ENCODE data around the gene KLB.
"Not testable (repeated sequence)": the region's sequence is repeated elsewhere in the genome, so short reads cannot be mapped to it uniquely, and the experiment has no call there.

The KLB gene

DNA sequence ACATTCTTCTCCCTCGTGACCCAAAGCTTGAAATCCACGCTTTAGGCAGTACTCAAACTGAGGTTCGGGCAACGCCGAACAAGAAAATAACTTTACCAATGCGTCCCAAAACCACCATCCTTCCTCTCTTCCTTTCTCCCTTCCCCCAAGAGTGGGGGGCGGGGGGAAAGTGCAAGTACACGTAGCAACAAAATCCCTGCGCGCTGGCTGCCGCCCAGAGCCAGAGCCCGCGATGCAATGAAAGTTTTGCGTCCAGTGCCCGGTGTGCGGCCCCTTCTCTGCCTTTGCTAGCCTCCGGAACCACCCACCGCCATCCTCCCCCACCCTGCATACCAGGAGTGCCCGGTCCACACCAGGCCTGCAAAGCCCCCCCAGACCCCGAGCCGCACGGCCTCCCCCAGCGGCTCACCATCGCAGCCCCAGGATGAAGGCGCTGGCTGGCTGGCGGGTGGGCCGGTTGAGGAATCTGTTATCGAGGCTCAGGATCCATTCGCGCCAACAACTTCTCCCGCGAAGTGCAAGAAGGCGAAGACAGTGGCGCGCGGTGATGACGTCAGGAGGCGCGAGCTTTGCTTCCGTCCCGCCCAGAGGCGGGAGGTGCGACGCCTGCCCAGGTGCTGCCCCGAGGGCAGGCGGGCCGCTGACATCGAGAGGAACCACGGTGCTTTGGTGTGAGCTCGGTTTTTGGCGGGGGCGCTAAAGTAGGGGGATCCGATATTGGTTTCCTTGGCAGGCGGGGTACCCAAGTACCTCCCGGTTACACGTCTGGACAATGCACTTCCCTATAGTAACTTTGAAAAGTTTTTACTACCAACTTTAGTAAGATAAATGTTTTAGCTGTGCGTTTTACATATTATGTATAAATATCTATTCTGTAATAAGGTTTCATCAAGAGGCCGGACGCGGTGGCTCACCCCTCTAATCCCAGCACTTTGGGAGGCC, 40.6 kb upstream of the KLB start, which contains the start of gene RFC1:
Gene RFC1, minus strand, starts transcription at position 533 of the 942 bp plus-strand sequence. Its CDS starts 121 bp downstream, at position 412.
- TF ChIP-seq, protein P1, sequence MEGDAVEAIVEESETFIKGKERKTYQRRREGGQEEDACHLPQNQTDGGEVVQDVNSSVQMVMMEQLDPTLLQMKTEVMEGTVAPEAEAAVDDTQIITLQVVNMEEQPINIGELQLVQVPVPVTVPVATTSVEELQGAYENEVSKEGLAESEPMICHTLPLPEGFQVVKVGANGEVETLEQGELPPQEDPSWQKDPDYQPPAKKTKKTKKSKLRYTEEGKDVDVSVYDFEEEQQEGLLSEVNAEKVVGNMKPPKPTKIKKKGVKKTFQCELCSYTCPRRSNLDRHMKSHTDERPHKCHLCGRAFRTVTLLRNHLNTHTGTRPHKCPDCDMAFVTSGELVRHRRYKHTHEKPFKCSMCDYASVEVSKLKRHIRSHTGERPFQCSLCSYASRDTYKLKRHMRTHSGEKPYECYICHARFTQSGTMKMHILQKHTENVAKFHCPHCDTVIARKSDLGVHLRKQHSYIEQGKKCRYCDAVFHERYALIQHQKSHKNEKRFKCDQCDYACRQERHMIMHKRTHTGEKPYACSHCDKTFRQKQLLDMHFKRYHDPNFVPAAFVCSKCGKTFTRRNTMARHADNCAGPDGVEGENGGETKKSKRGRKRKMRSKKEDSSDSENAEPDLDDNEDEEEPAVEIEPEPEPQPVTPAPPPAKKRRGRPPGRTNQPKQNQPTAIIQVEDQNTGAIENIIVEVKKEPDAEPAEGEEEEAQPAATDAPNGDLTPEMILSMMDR (conservative IDR thresholded peaks at IDR 0.05; ENCODE audit: low read length) = no peak
- no peak for TF ChIP-seq EZH2phosphoT487 (IDR thresholded peaks at IDR 0.05; ENCODE audit: borderline replicate concordance)
- peaks cover 14% of the 10 kb centered on the region for H3K4me1 ChIP-seq (ENCODE audit: insufficient read depth, low read length, poor library complexity, severe bottlenecking)
- no peaks in the 10 kb centered on the region for H3F3A ChIP-seq (ENCODE audit: low read depth)
- H3K4me3 ChIP-seq (ENCODE audit: low read length, poor library complexity, severe bottlenecking) = peak within 1 kb of the TSS; percentile 94
- peak within 1 kb of the TSS; percentile 98 for H2AFZ ChIP-seq (ENCODE audit: low read length)
- peak within 1 kb of the TSS; percentile 71 for H3K4me2 ChIP-seq (ENCODE audit: low read depth, low read length, poor library complexity, severe bottlenecking)
- H3K9me3 ChIP-seq (ENCODE audit: insufficient read depth, low read depth, low read length) = no peaks in the 10 kb centered on the region
- H3K9ac ChIP-seq (ENCODE audit: low read depth, low read length, poor library complexity, severe bottlenecking) = peak within 1 kb of the TSS; percentile 90
- H3K9me2 ChIP-seq (replicated peaks; ENCODE audit: low read depth, low read length) = no peaks in the 10 kb centered on the region
- peaks cover 46% of the 10 kb centered on the region for H4K20me1 ChIP-seq (ENCODE audit: insufficient read depth, low read length, poor library complexity, severe bottlenecking)
- H3K27me3 ChIP-seq (ENCODE audit: insufficient read depth, low read length, poor library complexity, severe bottlenecking) = no peaks in the 10 kb centered on the region
- H3K79me2 ChIP-seq (ENCODE audit: insufficient read depth, low read length) = peaks cover 51% of the 10 kb centered on the region
- H3K36me3 ChIP-seq (ENCODE audit: insufficient read depth, low read length) = no peaks in the 10 kb centered on the region

DNA sequence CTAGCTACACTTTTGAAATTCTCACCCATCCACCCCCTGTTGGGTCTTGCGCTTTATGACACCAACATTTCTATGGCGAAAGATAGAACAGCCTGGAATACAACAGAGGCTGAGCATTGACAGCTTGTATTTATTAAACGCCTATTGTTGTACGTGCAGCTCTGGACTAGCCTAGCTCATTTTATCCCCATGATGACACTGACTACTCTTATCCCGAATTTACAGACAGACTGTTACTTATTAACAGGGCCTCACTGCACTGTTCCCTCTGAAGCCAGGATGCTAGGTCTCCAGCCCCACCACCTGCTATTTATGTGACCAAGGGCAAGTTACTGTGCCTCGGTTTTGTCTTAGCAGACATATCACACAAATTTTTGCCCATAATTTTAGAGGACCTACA, 39.6 kb upstream of the KLB start:
- no peaks in the 10 kb centered on the region for H3K9me3 ChIP-seq (ENCODE audit: insufficient read depth, low read depth, low read length)
- peaks cover 36% of the 10 kb centered on the region for H4K20me1 ChIP-seq (ENCODE audit: insufficient read depth, low read length, poor library complexity, severe bottlenecking)
- no peaks in the 10 kb centered on the region for H3K36me3 ChIP-seq (ENCODE audit: insufficient read depth, low read length)
- no peaks in the 10 kb centered on the region for H3F3A ChIP-seq (ENCODE audit: low read depth)
- peak overlapping the region; percentile 71 for H3K4me2 ChIP-seq (ENCODE audit: low read depth, low read length, poor library complexity, severe bottlenecking)
- H3K4me1 ChIP-seq (ENCODE audit: insufficient read depth, low read length, poor library complexity, severe bottlenecking) = peaks cover 12% of the 10 kb centered on the region
- no peak overlapping the region for H3K9ac ChIP-seq (ENCODE audit: low read depth, low read length, poor library complexity, severe bottlenecking)
- TF ChIP-seq EZH2phosphoT487 (IDR thresholded peaks at IDR 0.05; ENCODE audit: borderline replicate concordance) = no peak
- TF ChIP-seq, protein P1 (conservative IDR thresholded peaks at IDR 0.05; ENCODE audit: low read length) = no peak
- peak overlapping the region; percentile 98; the same call in 1 of the 2 replicates for H2AFZ ChIP-seq (ENCODE audit: low read length)
- no peaks in the 10 kb centered on the region for H3K9me2 ChIP-seq (replicated peaks; ENCODE audit: low read depth, low read length)
- H3K27me3 ChIP-seq (ENCODE audit: insufficient read depth, low read length, poor library complexity, severe bottlenecking) = no peaks in the 10 kb centered on the region
- peak overlapping the region; percentile 94 for H3K4me3 ChIP-seq (ENCODE audit: low read length, poor library complexity, severe bottlenecking)
- H3K79me2 ChIP-seq (ENCODE audit: insufficient read depth, low read length) = peaks cover 40% of the 10 kb centered on the region

GRCh38 chr4:39369301-39369700, 37.4 kb upstream of the KLB start:
- TF ChIP-seq, protein P1 (conservative IDR thresholded peaks at IDR 0.05; ENCODE audit: low read length) = no peak
- TF ChIP-seq EZH2phosphoT487 (IDR thresholded peaks at IDR 0.05; ENCODE audit: borderline replicate concordance) = no peak
- peaks cover 18% of the 10 kb centered on the region for H4K20me1 ChIP-seq (ENCODE audit: insufficient read depth, low read length, poor library complexity, severe bottlenecking)
- no peaks in the 10 kb centered on the region for H3K36me3 ChIP-seq (ENCODE audit: insufficient read depth, low read length)
- no peaks in the 10 kb centered on the region for H3K9me2 ChIP-seq (replicated peaks; ENCODE audit: low read depth, low read length)
- H3K4me3 ChIP-seq (ENCODE audit: low read length, poor library complexity, severe bottlenecking) = no peak overlapping the region
- no peak overlapping the region for H3K9ac ChIP-seq (ENCODE audit: low read depth, low read length, poor library complexity, severe bottlenecking)
- peaks cover 3% of the 10 kb centered on the region for H3K4me1 ChIP-seq (ENCODE audit: insufficient read depth, low read length, poor library complexity, severe bottlenecking)
- no peak overlapping the region for H3K4me2 ChIP-seq (ENCODE audit: low read depth, low read length, poor library complexity, severe bottlenecking)
- H3K79me2 ChIP-seq (ENCODE audit: insufficient read depth, low read length) = peaks cover 19% of the 10 kb centered on the region
- H3F3A ChIP-seq (ENCODE audit: low read depth) = no peaks in the 10 kb centered on the region
- no peaks in the 10 kb centered on the region for H3K9me3 ChIP-seq (ENCODE audit: insufficient read depth, low read depth, low read length)
- H2AFZ ChIP-seq (ENCODE audit: low read length) = no peak overlapping the region
- no peaks in the 10 kb centered on the region for H3K27me3 ChIP-seq (ENCODE audit: insufficient read depth, low read length, poor library complexity, severe bottlenecking)

GRCh38 chr4:39371209-39371608, 35.5 kb upstream of the KLB start:
- not testable (repeated sequence) for H3K4me2 ChIP-seq (ENCODE audit: low read depth, low read length, poor library complexity, severe bottlenecking); H4K20me1 ChIP-seq (ENCODE audit: insufficient read depth, low read length, poor library complexity, severe bottlenecking); H3K9ac ChIP-seq (ENCODE audit: low read depth, low read length, poor library complexity, severe bottlenecking); H3K4me1 ChIP-seq (ENCODE audit: insufficient read depth, low read length, poor library complexity, severe bottlenecking); H3K4me3 ChIP-seq (ENCODE audit: low read length, poor library complexity, severe bottlenecking); H3K27me3 ChIP-seq (ENCODE audit: insufficient read depth, low read length, poor library complexity, severe bottlenecking); H2AFZ ChIP-seq (ENCODE audit: low read length); H3K36me3 ChIP-seq (ENCODE audit: insufficient read depth, low read length); H3K9me3 ChIP-seq (ENCODE audit: insufficient read depth, low read depth, low read length); H3K9me2 ChIP-seq (replicated peaks; ENCODE audit: low read depth, low read length); H3K79me2 ChIP-seq (ENCODE audit: insufficient read depth, low read length); H3F3A ChIP-seq (ENCODE audit: low read depth)

All from Loucy (cell line).